ENCODE results near the gene SPATA3.

Gene SPATA3

GRCh38 chr2:230949966-230950873 is 45.7 kb upstream of the SPATA3 start:
- no peaks in the 10 kb centered on the region for H3K36me3 ChIP-seq (ENCODE audit: control insufficient read depth in 2 of 2, insufficient read depth in 1 of 2, low read length in 2 of 2)
- H3K27ac ChIP-seq (ENCODE audit: extremely low read depth, low read depth, low read length), result no peak overlapping the region
- CTCF ChIA-PET, result interaction anchor here (0.6 to 0.8 kb wide), 3 partner anchors 49 to 534 kb away, joined by 3 to 7 read pairs (median 3); no protein-coding TSS in a partner anchor
- TF ChIP-seq BCL11A (tag by site-specific recombination; IDR thresholded peaks at IDR 0.05; ENCODE audit: low read depth), result no peak
- TF ChIP-seq WT1 (tag by site-specific recombination; IDR thresholded peaks at IDR 0.05), result no peak
- no peak for TF ChIP-seq ZBTB48 (tag by site-specific recombination; IDR thresholded peaks at IDR 0.05)
- no peak for TF ChIP-seq RBAK (tag by site-specific recombination; IDR thresholded peaks at IDR 0.05)
- TF ChIP-seq ZNF530 (tag by site-specific recombination; IDR thresholded peaks at IDR 0.05; ENCODE audit: low read depth), result no peak
- TF ChIP-seq ZNF629 (tag by site-specific recombination; IDR thresholded peaks at IDR 0.05), result no peak
- TF ChIP-seq ZBTB1 (tag by site-specific recombination; IDR thresholded peaks at IDR 0.05), result no peak
- TF ChIP-seq GFI1B (tag by site-specific recombination; IDR thresholded peaks at IDR 0.05), result no peak
- TF ChIP-seq ZNF449 (tag by site-specific recombination; IDR thresholded peaks at IDR 0.05), result no peak
- TF ChIP-seq ZNF76 (tag by site-specific recombination; IDR thresholded peaks at IDR 0.05; ENCODE audit: borderline replicate concordance, low read depth), result no peak
- TF ChIP-seq KLF10 (tag by site-specific recombination; IDR thresholded peaks at IDR 0.05), result no peak
- no peak for TF ChIP-seq ZNF501 (tag by site-specific recombination; IDR thresholded peaks at IDR 0.05)
- TF ChIP-seq ZNF433 (tag by site-specific recombination; IDR thresholded peaks at IDR 0.05; ENCODE audit: low read depth), result no peak
- TF ChIP-seq ZNF157 (tag by site-specific recombination; IDR thresholded peaks at IDR 0.05), result no peak
- TF ChIP-seq ZNF518A (tag by site-specific recombination; conservative IDR thresholded peaks at IDR 0.05; ENCODE audit: low read depth), result no peak
- TF ChIP-seq ZNF341 (tag by site-specific recombination; IDR thresholded peaks at IDR 0.05; ENCODE audit: low read depth), result no peak
- no peak overlapping the region for H3K4me3 ChIP-seq (ENCODE audit: low read depth, low read length)
- H3K9me3 ChIP-seq (ENCODE audit: control insufficient read depth, insufficient read depth, low read depth, low read length), result no peaks in the 10 kb centered on the region
- POLR2A ChIA-PET, result no interaction called here
- no peaks in the 10 kb centered on the region for H3K4me1 ChIP-seq (ENCODE audit: control insufficient read depth, insufficient read depth, low read length)

- no peak overlapping the region for H3K27ac ChIP-seq (ENCODE audit: extremely low read depth, low read depth, low read length)
- H3K9me3 ChIP-seq (ENCODE audit: control insufficient read depth, insufficient read depth, low read depth, low read length), result no peaks in the 10 kb centered on the region
- TF ChIP-seq ZNF155 (tag by site-specific recombination; IDR thresholded peaks at IDR 0.05), result no peak
- TF ChIP-seq ZNF292 (tag by site-specific recombination; IDR thresholded peaks at IDR 0.05; ENCODE audit: borderline replicate concordance, low read depth), result no peak
- no peak for TF ChIP-seq ZNF670 (tag by site-specific recombination; IDR thresholded peaks at IDR 0.05; ENCODE audit: low read depth)
- TF ChIP-seq ZNF561 (tag by site-specific recombination; IDR thresholded peaks at IDR 0.05; ENCODE audit: borderline replicate concordance), result no peak
- TF ChIP-seq ZNF548 (tag by site-specific recombination; IDR thresholded peaks at IDR 0.05), result no peak
- TF ChIP-seq KLF9 (tag by site-specific recombination; IDR thresholded peaks at IDR 0.05; ENCODE audit: low read depth), result no peak
- TF ChIP-seq ZNF558 (tag by site-specific recombination; IDR thresholded peaks at IDR 0.05), result no peak
- TF ChIP-seq ZNF549 (tag by site-specific recombination; IDR thresholded peaks at IDR 0.05), result no peak
- TF ChIP-seq ZNF221 (tag by site-specific recombination; IDR thresholded peaks at IDR 0.05; ENCODE audit: borderline replicate concordance), result no peak
- TF ChIP-seq ZNF341 (tag by site-specific recombination; IDR thresholded peaks at IDR 0.05; ENCODE audit: low read depth), result no peak
- TF ChIP-seq ZNF18 (tag by site-specific recombination; IDR thresholded peaks at IDR 0.05), result no peak
- TF ChIP-seq GFI1B (tag by site-specific recombination; IDR thresholded peaks at IDR 0.05), result no peak
- H3K4me3 ChIP-seq (ENCODE audit: low read depth, low read length), result no peak overlapping the region
- H3K36me3 ChIP-seq (ENCODE audit: control insufficient read depth in 2 of 2, insufficient read depth in 1 of 2, low read length in 2 of 2), result no peaks in the 10 kb centered on the region
- ChIA-PET CTCF (interaction anchor here (0.8 kb wide), 1 partner anchor 63 kb away, joined by 3 read pairs; no protein-coding TSS in a partner anchor), POLR2A (no interaction called here)
- H3K4me1 ChIP-seq (ENCODE audit: control insufficient read depth, insufficient read depth, low read length), result no peaks in the 10 kb centered on the region
Measured at GRCh38 chr2:230950874-230951339, 45.0 kb upstream of the SPATA3 start.

Data from HEK293 (cell line).